RWPE2 (cell line): ENCODE data around the gene ZNF488.

Source experiments
- ATAC-seq: fragments of 200-7000 bp; cut with Tn5 transposase; 3 replicates; pipeline ENCODE4 v1.9.1; 2021; ENCODE audit warnings: low read depth
- DNase-seq: peaks from one replicate; pipeline ENCODE4 v3.0.0-alpha.2; 2020; ENCODE audit warnings: low spot score
- H3K27ac ChIP-seq: fragments of 450-650 bp; 2 replicates; pipeline ENCODE4 v1.5.1; 2017; ENCODE audit warnings: mild to moderate bottlenecking; ENCODE audit not compliant: poor library complexity, severe bottlenecking
- H3K27me3 ChIP-seq: fragments of 250-450 bp; sonication (Bioruptor Pico); 2 replicates; pipeline ENCODE4 v1.5.1; 2021; ENCODE audit warnings: mild to moderate bottlenecking, moderate library complexity; ENCODE audit not compliant: insufficient read depth, poor library complexity, severe bottlenecking
- H3K36me3 ChIP-seq: fragments of 250-450 bp; sonication (Bioruptor Pico); 2 replicates; pipeline ENCODE4 v1.5.1; 2020; ENCODE audit warnings: low read depth, mild to moderate bottlenecking, moderate library complexity
- H3K4me1 ChIP-seq: fragments of 250-450 bp; sonication (Bioruptor Pico); 2 replicates; pipeline ENCODE4 v1.5.1; 2021; ENCODE audit warnings: mild to moderate bottlenecking, moderate library complexity; ENCODE audit not compliant: insufficient read depth, poor library complexity, severe bottlenecking
- H3K4me3 ChIP-seq: fragments of 250-450 bp; sonication (Bioruptor Pico); 2 replicates; pipeline ENCODE4 v1.5.1; 2021; ENCODE audit warnings: mild to moderate bottlenecking, moderate library complexity; ENCODE audit not compliant: severe bottlenecking
- H3K9me3 ChIP-seq: fragments of 250-450 bp; sonication (Bioruptor Pico); 2 replicates; pipeline ENCODE4 v1.5.1; 2021; ENCODE audit warnings: mild to moderate bottlenecking, moderate library complexity; ENCODE audit not compliant: severe bottlenecking
- CTCF ChIP-seq: fragments of 450-650 bp; IDR thresholded peaks from one replicate; pipeline ENCODE4 v1.5.1; 2017; ENCODE audit warnings: mild to moderate bottlenecking, moderate library complexity; ENCODE audit not compliant: poor library complexity, severe bottlenecking

The ZNF488 gene

GRCh38 chr10:47379901-47380300 is 4.2 kb downstream of the ZNF488 start:
- TF ChIP-seq CTCF: no peak
- DNase-seq: no peak
- ATAC-seq: no peak
- Histone ChIP-seq H3K36me3 (no peaks in the 10 kb centered on the region), H3K27ac (no peak overlapping the region), H3K4me3 (no peak overlapping the region), H3K9me3 (no peaks in the 10 kb centered on the region), H3K27me3 (no peaks in the 10 kb centered on the region), H3K4me1 (no peaks in the 10 kb centered on the region)

GRCh38 chr10:47379445-47379785 is 4.7 kb downstream of the ZNF488 start:
- no peak for TF ChIP-seq CTCF
- no peaks in the 10 kb centered on the region for H3K4me1 ChIP-seq
- no peak for DNase-seq
- H3K27ac ChIP-seq: no peak overlapping the region
- H3K27me3 ChIP-seq: no peaks in the 10 kb centered on the region
- H3K9me3 ChIP-seq: no peaks in the 10 kb centered on the region
- ATAC-seq: no peak
- H3K36me3 ChIP-seq: no peaks in the 10 kb centered on the region
- no peak overlapping the region for H3K4me3 ChIP-seq

- Histone ChIP-seq H3K36me3 (no peaks in the 10 kb centered on the region), H3K27ac (no peak overlapping the region)
- no peak for ATAC-seq
These were observed 5.3 kb downstream of the ZNF488 start for GRCh38 chr10:47378606-47379444.

GRCh38 chr10:47378183-47378510 is 5.9 kb downstream of the ZNF488 start:
- ATAC-seq: no peak

More at GRCh38 chr10:47378606-47379444, 5.3 kb downstream of the ZNF488 start:
- Histone ChIP-seq H3K4me1 (no peaks in the 10 kb centered on the region), H3K9me3 (no peaks in the 10 kb centered on the region), H3K27me3 (no peaks in the 10 kb centered on the region), H3K4me3 (no peak overlapping the region)
- no peak for TF ChIP-seq CTCF
- DNase-seq: no peak

More at GRCh38 chr10:47378183-47378510, 5.9 kb downstream of the ZNF488 start:
- DNase-seq: no peak
- no peak overlapping the region for H3K27ac ChIP-seq
- no peaks in the 10 kb centered on the region for H3K9me3 ChIP-seq
- H3K27me3 ChIP-seq: no peaks in the 10 kb centered on the region
- no peak overlapping the region for H3K4me3 ChIP-seq
- no peaks in the 10 kb centered on the region for H3K4me1 ChIP-seq
- no peaks in the 10 kb centered on the region for H3K36me3 ChIP-seq
- no peak for TF ChIP-seq CTCF
